K562 (cell line): ENCODE results near the gene TAF4. TPM values are rescaled to one million over a fixed set of nuclear protein-coding genes. Genes with fewer than 3 reads are reported as not detected.

Experiments
- ATAC-seq: fragments of 200-7000 bp; cut with Tn5 transposase; 3 replicates; pipeline ENCODE4 v1.9.1; 2020; ENCODE audit warnings: moderate library complexity
- BruUV-seq: library from RNA; stranded (reverse); fragments of 400-500 nt; replicated peaks from 2 replicates; lab custom pipeline; 2021; lab: Mats Ljungman, UMichigan
- CTCF ChIA-PET: fragments of 300-600 bp; formaldehyde crosslinking; extraction: SDS; loops from one replicate; lab custom pipeline; 2021; ENCODE audit warnings: low intra/inter-chr PET ratio; lab: Yijun Ruan, JAX
- POLR2A ChIA-PET: fragments of 300-600, 350-650 bp; sonication (Branson Sonifier 250); formaldehyde crosslinking; extraction: SDS; loops from one replicate; lab custom pipeline; 2021; ENCODE audit warnings: antibody characterized with exemption, inconsistent platforms; lab: Yijun Ruan, JAX
- DNase-seq, 4 experiments: peaks; one replicate each; pipeline versions ENCODE4 v3.0.0 to v3.0.0-alpha.2; 2011 to 2018; ENCODE audit warnings: low spot score in 3 of 4, mixed read lengths in 3 of 4; ENCODE audit errors: extremely low read depth in 1 of 4
- FAIRE-seq: peaks from 2 replicates; lab custom pipeline; 2011; peaks lifted over from hg19 to GRCh38; lab: Jason Lieb, UNC
- H2AFZ ChIP-seq: 2 replicates; pipeline ENCODE4 v1.6.0; 2011; ENCODE audit warnings: low read depth, low read length, control low read depth, inconsistent platforms
- H3K27ac ChIP-seq: fragments of 200-600 bp; 3 replicates; pipeline ENCODE4 v1.8.0; 2011; ENCODE audit warnings: low read depth, mild to moderate bottlenecking, control low read depth, inconsistent platforms, low read length, moderate library complexity, mixed read lengths; ENCODE audit errors: extremely low read depth
- H3K27me3 ChIP-seq, 2 experiments: fragments of 300-600 bp in 1 of 2; 2 replicates in 1 of 2; 3 replicates in 1 of 2; pipeline versions ENCODE4 v1.6.0 to v1.8.0; 2011; ENCODE audit warnings: inconsistent platforms in 2 of 2, low read length in 2 of 2, mild to moderate bottlenecking in 1 of 2, mixed read lengths in 1 of 2, moderate library complexity in 1 of 2; ENCODE audit not compliant: control insufficient read depth in 2 of 2, insufficient read depth in 2 of 2
- H3K36me3 ChIP-seq: fragments of 300-600 bp; 3 replicates; pipeline ENCODE4 v1.8.0; 2011; ENCODE audit warnings: mild to moderate bottlenecking, low read length, inconsistent platforms; ENCODE audit not compliant: control insufficient read depth, insufficient read depth
- H3K4me1 ChIP-seq, 2 experiments: fragments of 200-600 bp in 1 of 2; replicated peaks in 1 of 2; 2 replicates in 1 of 2; 3 replicates in 1 of 2; pipeline versions ENCODE4 v1.5.1 to v1.8.0; 2011; ENCODE audit warnings: inconsistent platforms in 2 of 2, low read length in 2 of 2, mild to moderate bottlenecking in 1 of 2, mixed read lengths in 1 of 2, moderate library complexity in 1 of 2; ENCODE audit not compliant: control insufficient read depth in 2 of 2, insufficient read depth in 2 of 2
- H3K4me2 ChIP-seq: 2 replicates; pipeline ENCODE4 v1.6.1; 2011; ENCODE audit warnings: low read length, control low read depth, inconsistent platforms, mixed read lengths; ENCODE audit not compliant: insufficient read depth
- H3K4me3 ChIP-seq: fragments of 200-600 bp; sonication (generic), shearing (Covaris generic); 2 replicates; pipeline ENCODE4 v1.5.1; 2016; ENCODE audit warnings: control low read depth, inconsistent platforms
- H3K79me2 ChIP-seq: fragments of 200-600 bp; 3 replicates; pipeline ENCODE4 v1.8.0; 2011; ENCODE audit warnings: low read length, inconsistent platforms; ENCODE audit not compliant: control insufficient read depth, insufficient read depth
- H3K9ac ChIP-seq, 2 experiments: 2 replicates each; pipeline versions ENCODE4 v1.6.0 to v1.6.1; 2011; ENCODE audit warnings: low read depth in 2 of 2, low read length in 2 of 2, control low read depth in 1 of 2, inconsistent platforms in 1 of 2, mild to moderate bottlenecking in 1 of 2, mixed read lengths in 1 of 2; ENCODE audit not compliant: insufficient read depth in 1 of 2
- H3K9me1 ChIP-seq: one replicate; pipeline ENCODE4 v1.6.0; 2011; ENCODE audit warnings: inconsistent platforms, mild to moderate bottlenecking, low read length, moderate library complexity; ENCODE audit not compliant: control insufficient read depth, insufficient read depth
- H3K9me3 ChIP-seq: replicated peaks from 2 replicates; pipeline ENCODE4 v1.5.1; 2011; ENCODE audit warnings: low read depth, low read length, inconsistent platforms; ENCODE audit not compliant: control insufficient read depth, insufficient read depth
- H4K20me1 ChIP-seq: replicated peaks from 2 replicates; pipeline ENCODE4 v1.6.1; 2011; ENCODE audit warnings: low read length, inconsistent platforms, mixed read lengths; ENCODE audit not compliant: control insufficient read depth, insufficient read depth
- CEBPB ChIP-seq: fragments of 450-650 bp; IDR thresholded peaks from 2 replicates; pipeline ENCODE4 v1.6.1; 2016; ENCODE audit warnings: missing genetic modification characterization, missing compliant biosample characterization
- CHD2 ChIP-seq: IDR thresholded peaks from 2 replicates; pipeline ENCODE4 v1.6.1; 2011; ENCODE audit warnings: low read depth, low read length
- ELK3 ChIP-seq: fragments of 450-650 bp; formaldehyde crosslinking; IDR thresholded peaks from 2 replicates; pipeline ENCODE4 v1.4.0; 2020; ENCODE audit warnings: mild to moderate bottlenecking
- GABPA ChIP-seq: fragments of 200-800 bp; sonication (Bioruptor generic); conservative IDR thresholded peaks from 2 replicates; pipeline ENCODE4 v1.6.1; 2016; ENCODE audit warnings: low read depth, missing genetic modification characterization, missing compliant biosample characterization
- GABPB1 ChIP-seq: sonication (generic); formaldehyde crosslinking; IDR thresholded peaks from 2 replicates; pipeline ENCODE4 v1.8.0; 2022; ENCODE audit warnings: mild to moderate bottlenecking, missing genetic modification reagents
- HDGF ChIP-seq: fragments of 450-650 bp; IDR thresholded peaks from 2 replicates; pipeline ENCODE4 v1.6.1; 2016
- HMG20B ChIP-seq: fragments of 250-450 bp; sonication (Bioruptor Pico); IDR thresholded peaks from 2 replicates; pipeline ENCODE4 v1.5.0; 2021; ENCODE audit warnings: mild to moderate bottlenecking
- HNRNPH1 ChIP-seq: fragments of 200-400 bp; formaldehyde crosslinking; optimal IDR thresholded peaks from 2 replicates; pipeline ENCODE3; 2017; ENCODE audit warnings: low read depth, mild to moderate bottlenecking, low read length, moderate library complexity
- PHF21A ChIP-seq: fragments of 450-650 bp; IDR thresholded peaks from 2 replicates; pipeline ENCODE4 v1.6.1; 2017; ENCODE audit warnings: low read depth, borderline replicate concordance
- ZBTB40 ChIP-seq, 2 experiments: fragments of 450-650 bp in 1 of 2; sonication (generic) in 1 of 2; formaldehyde crosslinking in 1 of 2; IDR thresholded peaks; 2 replicates each; pipeline versions ENCODE4 v1.7.1 to v1.9.0; 2016 to 2022; ENCODE audit warnings: inconsistent platforms in 1 of 2, mild to moderate bottlenecking in 1 of 2, missing genetic modification reagents in 1 of 2
- ZNF274 ChIP-seq: IDR thresholded peaks from 2 replicates; pipeline ENCODE4 v1.6.1; 2011; ENCODE audit warnings: low read depth, mild to moderate bottlenecking, low read length, moderate library complexity, borderline replicate concordance
- ZNF277 ChIP-seq: fragments of 250-450 bp; sonication (Bioruptor Pico); IDR thresholded peaks from 2 replicates; pipeline ENCODE4 v1.8.0; 2022; ENCODE audit warnings: inconsistent platforms, mild to moderate bottlenecking, moderate library complexity, borderline replicate concordance
- WGBS: fragments of 100-300 bp; shearing (Covaris generic); methylation state at CpG from one replicate; pipeline ENCODE4 v1.1.6; 2016; ENCODE audit warnings: low coverage, mixed read lengths; ENCODE audit not compliant: insufficient coverage; ENCODE audit errors: missing lambda C conversion rate; 5-methylcytosine and 5-hydroxymethylcytosine counted together
- in situ Hi-C: fragments of 300-500 bp; cut with MboI; formaldehyde crosslinking; loops from 4 replicates; pipeline ENCODE4 v1.15.0; 2018; ENCODE audit warnings: inconsistent platforms, mixed read lengths
- intact Hi-C: fragments of 100-400 bp; cut with micrococcal nuclease; formaldehyde crosslinking; loops from 2 replicates; pipeline ENCODE4 v1.14.2; 2022
- polyA plus RNA-seq, 8 experiments: library from polyadenylated mRNA; depleted of rRNA in 4 of 8; stranded (reverse) in 5 of 8; unstranded in 3 of 8; fragments of >200 nt; fragmentation: Nextera tagmentation in 2 of 8; fragmentation: Illumina TruSeq in 1 of 8; extraction: Ambion mirVana in 2 of 8; extraction: Trizol in 1 of 8; gene quantifications; 2 replicates each; pipeline versions ENCODE4 v1.2.1 to v1.2.3, GENCODE V29; 2011 to 2014; ENCODE audit warnings: inconsistent platforms in 1 of 8, missing spikeins in 1 of 8
- total RNA-seq, 7 experiments: library from RNA; depleted of rRNA in 6 of 7; stranded (reverse); fragments of >200 nt in 6 of 7; fragmentation: Illumina TruSeq in 2 of 7; extraction: Trizol in 2 of 7; gene quantifications; 2 replicates each; pipeline versions ENCODE4 v1.2.1 to v1.2.3, GENCODE V29; 2011 to 2021; ENCODE audit warnings: low replicate concordance in 1 of 7

Gene TAF4
- total and polyA plus RNA-seq, 9 of the 15 experiments (the other 6 are each of a cell fraction or from before 2014, with no cell fraction given) = 0.44 to 28.3 (median 5.6) TPM

GRCh38 chr20:61969806-61970205 is 95.9 kb downstream of the TAF4 start:
- H3K27ac ChIP-seq = no peak overlapping the region
- POLR2A ChIA-PET = no interaction called here
- no peak overlapping the region for H3K4me3 ChIP-seq
- no TSS peak for BruUV-seq
- 78% methylated on average over 5 of the region's 27 CpGs for WGBS
- no peaks in the 10 kb centered on the region for H3K9me1 ChIP-seq
- ATAC-seq (no peak), DNase-seq (no peak), FAIRE-seq (no peak)
- peaks cover 0 to 19% of the 10 kb centered on the region in 2 experiments; a peak in 2 of 5 replicates for H3K4me1 ChIP-seq
- in situ Hi-C loops (no loop called here), intact Hi-C loops (no loop called here)
- H3K27me3 ChIP-seq = no peaks in the 10 kb centered on the region
- CTCF ChIA-PET = no interaction called here
- no peak overlapping the region for H2AFZ ChIP-seq
- no peak overlapping the region for H3K9ac ChIP-seq
- H3K9me3 ChIP-seq = no peaks in the 10 kb centered on the region
- no peaks in the 10 kb centered on the region for H3K79me2 ChIP-seq
- H3K4me2 ChIP-seq = no peak overlapping the region
- peaks cover 22% of the 10 kb centered on the region; the same call in 1 of the 3 replicates for H3K36me3 ChIP-seq
- H4K20me1 ChIP-seq = no peaks in the 10 kb centered on the region
- TF ChIP-seq HNRNPH1 = no peak
- no peak for TF ChIP-seq ELK3
- TF ChIP-seq HDGF = no peak
- no peak for TF ChIP-seq GABPB1 (CRISPR knock-in tag)
- no peak for TF ChIP-seq GABPA (tag)
- no peak for TF ChIP-seq CHD2
- no peak for TF ChIP-seq HMG20B
- no peak for TF ChIP-seq PHF21A
- no peak for TF ChIP-seq CEBPB (tag)
- TF ChIP-seq ZNF274 = no peak
- no peak for TF ChIP-seq ZNF277 (CRISPR knock-in tag)
- TF ChIP-seq ZBTB40 (IDR thresholded peaks at IDR 0.05) = no peak
- TF ChIP-seq ZBTB40 (CRISPR knock-in tag; IDR thresholded peaks at IDR 0.05) = no peak
